Islet of Langerhans (tissue), 1 donor: Measurements from ENCODE around the gene PIEZO2.

Source experiments
- FAIRE-seq: peaks from one replicate; lab custom pipeline; 2011; peaks lifted over from hg19 to GRCh38; lab: Jason Lieb, UNC

The PIEZO2 gene

DNA sequence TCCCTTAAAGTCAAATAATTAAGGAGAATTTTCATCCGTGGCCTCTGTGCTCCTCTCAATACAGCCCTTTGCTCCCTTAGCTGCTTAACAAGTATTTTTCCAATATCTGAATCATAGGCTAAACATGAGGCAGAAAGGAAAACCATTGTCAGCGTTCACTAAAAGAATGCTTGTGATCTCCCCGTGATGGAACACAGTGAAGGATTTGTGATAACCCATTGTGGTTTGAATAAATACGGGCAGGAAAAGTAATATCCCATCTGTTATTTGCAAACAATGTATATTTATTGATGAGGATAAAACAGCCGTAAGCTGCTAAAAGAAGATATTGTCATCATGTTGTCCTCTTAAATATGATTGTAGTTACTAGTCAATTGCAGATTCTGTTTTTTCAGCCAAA, 365.4 kb downstream of the PIEZO2 start:
- no peak for FAIRE-seq

DNA sequence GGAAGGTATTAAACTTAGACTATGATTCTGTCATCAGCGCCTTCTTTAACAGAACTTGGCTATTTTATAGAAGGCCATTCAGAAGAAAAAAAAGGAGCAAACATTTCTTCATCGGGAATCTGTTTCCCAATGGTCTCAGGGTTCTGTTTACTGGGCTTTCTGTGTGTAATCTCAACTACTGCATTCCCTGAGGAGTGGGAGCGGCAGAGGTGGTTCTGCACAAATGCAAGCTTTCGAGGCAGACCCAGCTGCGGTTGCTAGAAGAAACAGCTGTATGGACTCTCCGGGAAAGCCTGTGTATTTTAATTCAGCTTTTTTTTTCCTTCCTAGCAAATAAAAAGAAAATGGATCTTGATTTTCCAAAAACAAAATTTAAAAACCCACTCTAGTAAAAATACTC, 372.9 kb downstream of the PIEZO2 start:
- FAIRE-seq = no peak

DNA sequence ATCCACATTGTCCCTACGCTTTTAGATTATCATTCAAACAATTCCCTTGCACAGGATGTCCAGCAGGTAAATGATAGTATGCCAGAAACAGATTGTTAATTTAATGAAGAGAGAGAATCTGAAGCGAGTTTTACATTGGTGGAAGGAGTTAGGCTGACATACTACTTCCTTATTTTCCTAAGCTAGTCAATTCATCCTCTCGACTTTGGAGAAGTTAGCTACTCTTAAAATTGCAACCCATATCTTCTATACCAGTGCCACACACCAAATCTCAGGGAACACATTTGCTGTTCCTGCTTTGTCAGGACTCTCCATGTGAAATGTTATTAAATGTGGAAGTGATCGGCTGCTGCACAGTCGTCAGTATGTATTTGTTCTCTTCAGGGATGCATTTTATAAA, 374.3 kb downstream of the PIEZO2 start:
- no peak for FAIRE-seq

DNA sequence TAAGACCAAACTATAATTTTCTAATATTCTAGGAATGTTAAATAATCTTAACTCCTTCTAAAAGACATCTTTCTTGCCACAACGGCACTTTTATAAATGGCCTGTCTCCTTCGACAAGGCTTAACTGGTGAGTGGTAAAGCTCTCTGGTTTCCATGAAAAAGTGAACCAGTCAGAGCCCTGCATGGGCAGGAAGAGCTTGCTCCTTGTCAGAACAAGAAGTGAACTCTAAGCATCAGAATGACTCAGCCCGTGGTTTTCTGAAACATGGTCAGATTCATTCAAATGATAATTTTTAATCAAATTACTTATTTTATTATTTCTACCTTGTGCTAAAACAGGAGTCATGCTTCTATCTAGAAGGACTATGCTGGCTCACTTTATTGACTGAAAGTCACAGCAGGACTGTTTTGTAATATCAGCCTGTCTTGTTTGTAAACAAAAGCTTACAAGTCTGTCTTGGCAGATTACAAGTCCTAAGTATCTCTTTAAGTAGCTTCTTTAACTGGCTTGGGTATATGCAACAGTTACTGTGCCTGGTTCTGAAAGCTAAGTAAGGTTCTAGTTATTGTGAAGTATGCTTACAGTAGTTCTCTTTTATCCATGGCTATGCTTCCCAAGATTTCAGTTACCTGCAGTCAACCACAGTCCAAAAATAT, 378.2 kb downstream of the PIEZO2 start:
- no peak for FAIRE-seq

DNA sequence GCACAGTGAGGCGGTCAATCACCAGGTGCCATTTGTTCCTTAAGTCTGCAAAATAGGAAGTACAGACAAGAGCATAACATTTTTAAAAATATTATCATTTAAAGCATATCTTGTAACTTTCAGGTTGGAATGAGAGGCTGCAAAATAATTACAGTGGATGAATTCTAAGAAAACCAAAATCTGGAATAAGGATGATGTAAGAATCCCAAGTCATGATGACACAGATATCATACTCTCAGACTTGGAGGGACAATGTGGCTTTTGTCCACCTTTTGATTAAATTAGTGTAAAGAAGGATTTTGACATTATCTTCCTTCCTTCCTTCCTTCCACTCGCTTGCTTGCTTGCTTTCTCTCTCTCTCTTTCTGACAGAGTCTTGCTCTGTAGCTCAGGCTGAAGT, 379.1 kb downstream of the PIEZO2 start:
- no peak for FAIRE-seq

DNA sequence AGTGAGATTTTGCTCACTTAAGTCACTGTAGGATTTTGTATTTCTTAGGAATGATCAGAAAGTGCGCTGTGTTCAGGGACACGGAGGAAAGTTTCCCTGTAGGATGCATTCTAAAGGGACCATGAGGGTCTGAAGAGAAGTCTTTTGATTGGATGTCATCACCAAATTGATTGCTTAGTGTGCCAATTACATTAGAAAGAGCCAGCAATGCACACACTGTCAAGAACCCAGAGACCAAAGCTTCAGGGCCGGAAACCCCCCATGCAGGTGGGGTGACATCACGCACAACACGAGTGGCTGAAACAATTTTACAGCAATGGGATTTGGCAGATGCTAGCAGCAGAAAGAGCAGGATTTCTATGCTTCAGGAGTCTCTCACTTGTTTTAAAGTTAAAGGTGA, 381.1 kb downstream of the PIEZO2 start:
- no peak for FAIRE-seq

DNA sequence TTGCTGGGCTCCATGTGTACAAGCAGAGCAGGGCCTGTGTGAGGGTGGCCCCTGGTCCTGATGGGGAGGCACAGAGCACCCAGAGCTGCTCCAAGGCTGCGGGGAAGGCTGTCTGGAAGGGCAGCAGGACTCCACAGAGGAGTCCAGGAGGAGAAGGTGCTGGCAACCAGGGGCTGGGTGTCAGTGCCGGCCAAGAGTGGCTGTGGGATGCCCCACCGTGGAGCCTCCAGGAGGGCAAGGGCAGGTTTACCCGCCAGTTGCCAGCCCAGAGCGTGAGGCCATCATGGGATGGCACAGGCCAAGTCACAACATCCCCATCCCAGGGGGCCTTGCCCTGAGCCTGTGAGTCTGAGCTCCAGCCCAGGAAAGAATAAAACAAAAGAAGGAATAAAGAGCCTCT, 381.7 kb downstream of the PIEZO2 start:
- no peak for FAIRE-seq

DNA sequence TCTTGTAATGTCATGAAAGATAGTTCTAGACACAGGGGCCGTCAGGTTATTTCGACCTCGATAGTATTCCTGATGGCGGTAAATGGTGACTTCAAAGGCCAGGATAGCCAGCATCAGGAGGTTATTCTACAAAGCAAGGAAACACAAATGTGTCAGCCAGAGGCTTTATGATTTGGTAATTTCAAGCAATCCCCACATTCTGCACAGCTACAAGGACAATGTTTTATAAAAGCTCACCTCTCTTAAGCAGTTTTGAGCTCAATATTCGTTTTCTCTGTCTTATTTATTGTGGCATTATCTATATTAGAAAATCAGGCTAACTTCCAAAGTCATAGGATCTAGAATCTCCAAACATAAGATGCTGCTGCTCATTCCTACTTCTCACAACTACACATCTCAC, 388.4 kb downstream of the PIEZO2 start:
- FAIRE-seq = no peak

DNA sequence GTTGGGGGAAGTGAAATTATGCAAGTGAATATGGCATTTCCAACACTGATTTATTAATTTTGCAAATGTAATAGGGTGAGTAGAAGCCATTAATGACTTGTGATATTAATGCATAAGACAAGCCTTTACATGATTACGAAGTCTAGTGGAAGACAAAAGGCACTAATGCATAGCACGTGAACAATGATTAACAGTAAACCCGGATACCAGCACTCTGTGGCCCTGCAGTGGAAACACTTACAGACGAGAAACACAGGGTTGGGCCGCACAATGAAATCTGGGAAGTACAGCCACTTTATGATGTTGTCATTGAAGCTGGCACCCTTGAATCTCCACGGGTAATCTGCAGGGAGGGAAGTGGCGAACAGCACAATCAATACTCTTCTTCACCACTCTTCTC, 390.1 kb downstream of the PIEZO2 start:
- FAIRE-seq = no peak

DNA sequence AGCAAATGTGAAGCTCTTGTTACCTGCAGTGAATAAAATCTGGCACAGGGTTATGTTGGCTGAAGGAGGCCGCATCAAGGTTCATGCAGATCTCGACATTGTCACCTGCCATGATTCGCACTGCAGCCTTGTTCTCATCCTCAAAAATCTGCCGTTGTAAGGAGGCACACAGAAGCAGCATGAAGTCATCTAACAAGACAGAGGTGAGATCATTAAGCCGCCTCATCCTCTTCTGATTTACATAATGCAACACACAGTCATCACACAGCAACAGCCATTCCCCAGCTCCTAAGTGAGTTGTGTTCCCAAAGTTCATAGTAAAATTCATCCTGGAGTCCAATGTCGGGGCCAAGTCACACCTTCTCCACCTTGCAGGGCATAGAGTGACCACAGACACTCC, 391.4 kb downstream of the PIEZO2 start:
- FAIRE-seq = no peak

DNA sequence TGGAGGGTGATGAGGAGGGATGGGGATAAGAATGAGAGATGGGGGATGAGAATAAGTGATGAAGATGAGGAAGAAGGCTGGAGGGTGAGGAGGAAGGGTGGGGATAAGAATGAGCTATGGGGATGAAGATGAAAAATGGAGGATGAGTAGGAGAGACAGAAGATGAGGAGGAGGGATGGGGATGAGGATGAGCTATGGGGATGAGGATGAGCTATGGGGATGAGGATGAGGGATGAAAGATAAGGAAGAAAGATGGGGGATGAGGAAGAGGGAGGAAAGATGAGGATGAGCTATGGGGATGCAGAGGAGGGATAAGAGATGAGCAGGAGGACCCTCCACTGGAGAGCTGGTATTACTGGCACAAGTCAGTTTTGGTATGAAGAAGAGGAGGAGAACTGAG, 392.0 kb downstream of the PIEZO2 start:
- FAIRE-seq = no peak

DNA sequence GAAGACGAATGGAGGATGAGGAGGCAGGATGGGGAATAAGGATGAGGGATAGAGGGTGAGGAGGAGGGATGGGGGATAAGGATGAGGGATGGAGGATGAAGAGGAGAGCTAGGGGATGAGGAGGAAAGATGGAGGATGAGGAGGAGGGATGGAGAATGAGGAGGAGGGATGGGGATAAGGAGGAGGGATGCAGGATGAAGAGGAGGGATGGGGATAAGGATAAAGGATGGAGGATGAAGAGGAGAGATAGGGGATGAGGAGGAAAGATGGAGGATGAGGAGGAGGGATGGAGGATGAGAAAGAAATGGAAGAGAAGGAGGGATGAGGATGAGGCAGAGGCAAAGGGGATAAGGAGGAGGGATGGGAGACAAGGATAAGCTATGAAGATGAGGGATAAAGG, 393.5 kb downstream of the PIEZO2 start:
- FAIRE-seq = no peak

DNA sequence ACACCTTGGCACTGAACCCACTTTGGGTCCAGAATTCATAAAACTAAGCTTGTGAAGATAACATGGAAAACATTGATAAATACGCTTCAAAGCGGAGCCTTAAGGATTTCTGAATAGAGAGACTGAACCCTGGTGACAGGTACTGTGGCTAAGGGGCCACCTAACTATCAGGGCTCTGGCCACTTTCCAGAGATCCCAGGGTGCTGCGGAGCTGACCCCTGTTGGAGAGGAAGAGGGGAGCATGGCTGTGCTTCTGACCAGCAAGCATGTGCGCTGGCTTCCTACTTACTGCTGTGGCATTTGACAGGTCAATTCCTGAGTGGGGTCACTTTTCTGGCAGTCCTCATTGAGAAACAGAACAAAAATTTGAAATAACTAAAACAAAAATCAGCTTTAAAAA, 395.2 kb downstream of the PIEZO2 start:
- FAIRE-seq = no peak

DNA sequence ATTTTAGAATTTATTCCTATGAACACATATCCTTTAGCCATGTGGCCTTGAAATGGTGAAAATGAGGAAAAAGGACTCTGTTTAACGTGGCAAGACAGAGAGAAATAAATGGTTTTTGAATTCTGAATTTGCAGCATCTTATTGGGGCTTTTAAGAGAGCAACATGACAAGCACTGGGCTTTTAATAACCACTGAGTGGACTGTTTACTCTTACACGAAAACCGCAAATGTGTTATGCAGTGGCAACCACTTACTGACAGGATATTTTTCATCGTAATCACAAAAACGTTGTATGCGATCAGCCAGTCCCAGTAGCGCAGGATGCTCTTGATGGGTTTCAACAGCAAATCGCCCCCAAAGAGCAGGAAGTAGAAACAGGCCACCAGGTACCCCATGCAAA, 397.0 kb downstream of the PIEZO2 start:
- FAIRE-seq = no peak

DNA sequence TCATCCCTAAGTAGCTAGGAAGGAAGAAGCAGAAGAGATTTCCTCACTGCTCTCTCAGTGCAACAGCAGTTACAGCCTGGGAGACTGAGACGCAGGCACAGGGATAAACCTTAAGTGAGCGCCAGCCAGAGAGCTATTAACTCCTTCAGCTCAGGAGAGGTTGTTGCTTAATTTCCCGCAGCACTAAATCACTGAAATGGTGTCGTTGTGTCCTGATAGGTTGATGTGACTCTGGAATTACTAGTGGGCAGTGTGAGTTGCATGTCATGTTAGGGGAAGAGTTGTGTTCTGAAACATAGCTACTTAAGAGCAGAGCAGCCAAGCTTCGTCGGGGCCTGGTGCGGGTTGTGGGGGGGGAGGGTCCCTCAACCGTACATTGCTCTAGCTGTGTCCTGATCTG, 397.7 kb downstream of the PIEZO2 start:
- no peak for FAIRE-seq

DNA sequence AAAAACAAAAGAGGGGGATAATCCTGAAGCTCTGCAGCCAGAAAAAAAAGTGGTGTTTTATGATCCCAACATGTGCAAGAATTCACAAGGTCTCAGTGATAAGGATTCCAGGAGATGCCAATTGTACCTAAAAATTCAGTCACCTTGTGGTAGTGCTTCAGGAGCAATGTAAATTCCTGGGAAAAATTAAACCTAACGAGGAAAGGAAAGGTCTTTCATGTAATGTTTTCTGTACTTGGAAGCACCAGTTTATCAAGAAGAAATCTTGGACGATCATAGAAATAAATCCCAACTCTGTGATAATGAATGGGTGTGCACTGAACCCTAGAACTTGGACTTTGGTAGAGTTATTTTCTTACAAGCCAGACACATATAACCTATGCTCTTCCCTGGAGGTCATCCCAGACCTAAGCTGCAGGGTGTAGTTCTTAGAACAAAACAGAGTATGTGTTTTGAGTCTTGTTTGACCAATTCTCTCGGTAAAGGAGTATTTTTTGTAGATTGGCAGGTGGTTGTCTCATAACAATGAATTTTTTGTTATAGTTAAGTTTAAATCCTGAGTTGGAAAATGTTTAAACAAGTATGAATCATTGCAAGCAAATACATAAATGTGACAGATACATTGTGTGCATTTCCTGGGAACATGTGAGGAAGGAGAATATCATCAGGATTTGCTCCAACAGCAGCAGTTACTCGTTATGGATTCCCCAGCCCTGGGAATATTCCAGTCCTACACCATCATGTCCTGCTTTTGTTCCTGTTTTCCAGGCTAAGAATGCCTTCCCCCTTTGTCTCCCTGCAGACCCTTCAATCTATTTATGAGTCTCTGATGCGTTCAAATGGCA, 399.0 kb downstream of the PIEZO2 start:
- FAIRE-seq = no peak

DNA sequence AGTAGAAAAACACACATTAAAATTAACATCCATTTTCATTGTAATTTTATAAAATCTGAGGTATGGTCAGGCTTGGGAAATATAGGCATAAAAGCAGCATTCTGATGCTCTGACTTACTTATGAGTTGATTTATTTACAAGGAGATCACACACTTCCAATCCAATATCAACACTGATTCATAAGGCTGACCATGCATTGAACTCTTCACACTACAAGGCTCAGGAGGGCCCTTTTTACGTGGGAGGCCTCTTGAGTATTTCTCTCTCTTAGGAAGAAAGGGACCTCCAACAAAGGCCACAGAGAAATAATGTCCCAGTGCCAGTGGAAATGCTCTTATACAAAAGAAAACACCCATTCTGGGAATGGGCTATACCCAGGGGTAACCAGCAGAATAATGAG, 400.7 kb downstream of the PIEZO2 start:
- FAIRE-seq = no peak

DNA sequence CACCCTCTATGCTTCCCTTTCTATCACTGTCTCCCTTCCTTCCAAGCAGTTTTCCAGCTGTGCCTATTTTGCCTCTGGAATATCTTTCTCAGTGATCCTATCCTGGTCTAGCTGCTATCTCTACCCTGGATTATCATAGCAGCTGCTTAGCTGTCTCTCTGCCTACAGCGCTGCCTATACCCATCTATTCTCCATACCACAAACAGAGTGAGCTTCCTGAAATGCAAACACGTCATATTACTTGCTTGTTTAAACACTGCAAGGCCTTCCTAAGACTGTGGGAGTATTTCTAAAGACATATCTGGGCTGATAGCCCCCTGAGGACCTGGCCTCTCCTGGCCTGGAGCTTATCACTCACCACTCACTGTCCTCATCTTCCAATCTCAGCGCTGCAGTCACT, 403.4 kb downstream of the PIEZO2 start:
- no peak for FAIRE-seq

DNA sequence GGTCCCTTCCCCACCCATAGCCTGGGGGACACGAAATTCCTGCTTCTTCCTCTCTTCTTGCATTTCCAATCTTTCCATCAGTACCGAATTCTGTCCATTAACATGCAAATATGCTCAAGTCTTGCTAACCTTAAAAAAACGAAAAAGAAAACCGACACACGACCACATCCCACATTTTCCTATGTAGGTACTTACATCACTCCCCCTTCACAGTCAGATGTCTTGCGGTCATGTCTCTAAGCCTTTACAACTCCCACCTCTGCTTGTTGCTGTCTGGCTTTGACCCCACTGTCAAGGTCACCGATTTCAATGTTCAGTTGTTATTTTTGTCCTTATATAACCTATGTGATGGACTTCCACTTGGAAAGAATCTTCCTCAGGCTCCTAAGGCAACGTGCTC, 404.1 kb downstream of the PIEZO2 start:
- FAIRE-seq = no peak

DNA sequence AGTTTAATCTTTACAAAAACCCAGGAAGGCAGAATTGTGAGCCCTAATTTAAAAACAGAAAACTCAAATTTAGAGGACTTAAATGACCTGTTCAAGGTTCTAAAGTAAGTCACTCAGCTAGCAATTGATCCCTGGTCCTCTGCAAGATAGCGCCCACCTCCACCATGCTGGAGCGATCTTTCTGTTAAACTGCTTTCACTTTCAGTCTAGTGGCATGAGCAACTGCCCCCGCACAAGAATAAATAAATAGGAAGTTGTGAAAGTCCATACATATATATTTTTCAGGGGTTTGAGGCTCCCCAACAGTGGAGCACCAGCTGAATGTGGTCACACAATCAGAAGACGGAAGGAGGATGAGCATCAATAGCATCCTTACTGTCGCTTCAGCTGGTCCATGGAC, 405.6 kb downstream of the PIEZO2 start:
- FAIRE-seq = no peak

DNA sequence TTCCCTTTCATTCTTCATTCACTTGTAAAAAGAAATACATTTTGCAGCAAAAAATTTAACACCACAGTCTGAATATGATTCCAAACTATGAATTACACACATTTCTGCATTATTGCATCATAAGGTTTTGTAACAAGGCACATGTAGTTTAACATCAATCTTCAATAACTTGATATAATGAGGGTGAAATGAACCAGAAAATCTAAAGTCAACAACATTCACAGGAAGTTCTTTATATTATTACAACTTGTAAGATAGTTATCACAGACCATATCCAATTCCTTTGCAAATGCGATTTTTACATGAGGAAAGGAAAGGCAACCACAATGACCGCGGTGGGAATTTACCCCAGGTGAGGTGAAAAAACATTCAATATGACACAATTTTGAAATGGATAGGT, 410.2 kb downstream of the PIEZO2 start:
- no peak for FAIRE-seq

DNA sequence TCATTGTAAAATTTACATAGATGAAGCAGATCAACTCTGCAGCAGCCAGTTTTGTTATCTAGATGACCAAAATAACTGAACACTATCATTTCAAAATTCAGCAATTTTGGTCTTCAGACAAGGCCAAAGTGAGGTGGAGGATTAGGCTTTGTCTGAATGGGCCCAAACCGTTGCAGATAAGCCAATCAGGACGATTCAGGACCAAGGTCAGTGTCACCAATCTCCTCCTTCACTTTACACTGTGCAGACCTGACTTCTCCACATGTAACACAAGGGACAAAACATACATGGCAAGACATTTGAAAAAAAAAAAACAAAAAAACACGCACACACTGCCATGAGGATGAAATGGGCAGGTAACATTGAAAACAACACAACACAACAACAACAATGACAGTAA, 412.4 kb downstream of the PIEZO2 start:
- no peak for FAIRE-seq

DNA sequence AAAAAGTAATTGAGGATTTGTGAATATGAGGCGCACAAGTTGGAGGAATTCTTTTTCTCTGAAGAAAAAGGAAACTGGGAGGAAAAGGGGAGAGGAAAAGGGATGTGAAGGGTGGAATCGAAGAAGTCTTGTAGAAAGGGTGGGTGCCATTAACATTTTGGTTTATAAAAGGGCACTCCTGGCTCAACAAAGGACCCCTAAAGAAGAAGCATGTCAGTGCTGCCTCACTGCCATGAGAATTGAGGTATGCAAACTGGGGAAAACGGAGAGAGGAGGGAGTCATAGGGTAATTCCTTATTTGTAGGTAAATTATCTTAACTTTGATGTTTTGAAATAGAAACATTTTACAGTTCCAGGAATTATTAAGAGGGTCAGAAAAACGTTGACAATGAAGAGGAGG, 416.4 kb downstream of the PIEZO2 start:
- no peak for FAIRE-seq

DNA sequence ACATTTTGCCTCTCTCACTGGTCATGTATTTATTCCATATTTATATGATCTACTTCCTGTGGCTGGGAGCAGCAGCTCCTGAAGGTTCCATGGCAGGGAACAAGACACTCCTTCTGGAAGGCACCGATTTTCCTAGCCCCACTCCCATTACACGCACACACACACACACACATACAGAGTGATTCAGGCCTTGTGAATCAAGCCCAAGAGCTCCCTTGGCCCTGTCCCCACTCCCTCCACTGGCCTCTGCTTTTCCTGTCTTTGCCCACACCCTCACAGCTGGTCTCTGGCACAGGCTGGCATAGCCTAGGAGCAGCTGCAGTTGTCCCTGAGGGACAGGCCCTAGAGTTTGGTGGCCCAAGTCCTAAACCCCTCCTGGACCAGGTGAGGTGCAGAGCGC, 421.9 kb downstream of the PIEZO2 start:
- FAIRE-seq = no peak
